Caco-2 (cell line): Measurements from ENCODE around the gene FAF2. TPM values are rescaled to one million over a fixed set of nuclear protein-coding genes. Genes with fewer than 3 reads are reported as not detected.

Source experiments
- BruUV-seq: library from RNA; stranded (reverse); fragments of 400-500 nt; replicated peaks from 2 replicates; lab custom pipeline; 2021; lab: Mats Ljungman, UMichigan
- CTCF ChIA-PET: fragments of 300-600 bp; sonication (Branson Sonifier 250); formaldehyde crosslinking; loops from one replicate; lab custom pipeline; 2022; ENCODE audit warnings: antibody characterized with exemption; lab: Charles Lee
- POLR2A ChIA-PET: fragments of 300-600 bp; sonication (Branson Sonifier 250); formaldehyde crosslinking; loops from one replicate; lab custom pipeline; 2022; ENCODE audit warnings: antibody characterized with exemption; lab: Charles Lee
- DNase-seq, 2 experiments: peaks; one replicate each; pipeline versions ENCODE4 v3.0.0 to v3.0.0-alpha.2; 2020 to 2022
- H3K27me3 ChIP-seq: replicated peaks from 2 replicates; pipeline ENCODE4 v1.6.0; 2011; ENCODE audit warnings: low read length; ENCODE audit not compliant: control insufficient read depth, insufficient read depth
- H3K36me3 ChIP-seq: 2 replicates; pipeline ENCODE4 v1.5.1; 2011; ENCODE audit warnings: low read length; ENCODE audit not compliant: control insufficient read depth, insufficient read depth
- H3K4me1 ChIP-seq: fragments of 250-450 bp; sonication (Bioruptor Pico); 2 replicates; pipeline ENCODE4 v1.5.1; 2020; ENCODE audit warnings: mild to moderate bottlenecking
- H3K4me3 ChIP-seq: 2 replicates; pipeline ENCODE4 v1.5.1; 2011; ENCODE audit warnings: low read depth, mild to moderate bottlenecking, control low read depth, low read length
- H3K9me3 ChIP-seq: fragments of 250-450 bp; sonication (Bioruptor Pico); 2 replicates; pipeline ENCODE4 v1.5.1; 2020; ENCODE audit warnings: mild to moderate bottlenecking, moderate library complexity
- H3K27ac Mint-ChIP-seq: one replicate; pipeline ENCODE4 v1.8.0; 2022; ENCODE audit warnings: mixed read lengths; ENCODE audit not compliant: unreplicated experiment
- H3K27me3 Mint-ChIP-seq: one replicate; pipeline ENCODE4 v1.8.0; 2022; ENCODE audit warnings: mixed read lengths; ENCODE audit not compliant: insufficient read depth, unreplicated experiment
- H3K36me3 Mint-ChIP-seq: one replicate; pipeline ENCODE4 v1.8.0; 2022; ENCODE audit warnings: mild to moderate bottlenecking, mixed read lengths; ENCODE audit not compliant: insufficient read depth, unreplicated experiment
- H3K4me1 Mint-ChIP-seq: one replicate; pipeline ENCODE4 v1.8.0; 2022; ENCODE audit warnings: low read depth, mixed read lengths; ENCODE audit not compliant: unreplicated experiment
- H3K4me3 Mint-ChIP-seq: one replicate; pipeline ENCODE4 v1.8.0; 2022; ENCODE audit warnings: mild to moderate bottlenecking, moderate library complexity, mixed read lengths; ENCODE audit not compliant: unreplicated experiment
- H3K9me3 Mint-ChIP-seq: one replicate; pipeline ENCODE4 v1.8.0; 2022; ENCODE audit warnings: mixed read lengths; ENCODE audit not compliant: unreplicated experiment
- CTCF ChIP-seq, 2 experiments: fragments of 200-600 bp in 1 of 2; IDR thresholded peaks; 1 replicate in 1 of 2; 2 replicates in 1 of 2; pipeline versions ENCODE4 v1.5.1 to v1.8.0; 2011 to 2022; ENCODE audit warnings: antibody characterized with exemption in 1 of 2, control low read depth in 1 of 2, inconsistent platforms in 1 of 2, low read depth in 1 of 2, low read length in 1 of 2, mild to moderate bottlenecking in 1 of 2, moderate library complexity in 1 of 2; ENCODE audit not compliant: insufficient read depth in 1 of 2, severe bottlenecking in 1 of 2, unreplicated experiment in 1 of 2
- intact Hi-C: fragments of 100-400 bp; cut with micrococcal nuclease; formaldehyde crosslinking; loops from one replicate; pipeline ENCODE4 v1.10.0; 2022; ENCODE audit not compliant: unreplicated experiment
- total RNA-seq: library from RNA; stranded (reverse); gene quantifications from 2 replicates; pipeline ENCODE4 v1.2.3, GENCODE V29; 2022

The FAF2 gene
- total RNA-seq, 1 experiment from 2014 or later = 55.5 TPM

GRCh38 chr5:176458904-176459561 lies 10.8 kb downstream of the FAF2 start:
- no peaks in the 10 kb centered on the region for H3K9me3 Mint-ChIP-seq
- H3K27ac Mint-ChIP-seq = no peak overlapping the region
- Histone ChIP-seq H3K9me3 (no peaks in the 10 kb centered on the region), H3K4me3 (no peak overlapping the region), H3K36me3 (no peaks in the 10 kb centered on the region; the same call in none of the 2 replicates), H3K4me1 (no peaks in the 10 kb centered on the region), H3K27me3 (no peaks in the 10 kb centered on the region)
- no TSS peak for BruUV-seq
- DNase-seq = no peak
- no peak for TF ChIP-seq CTCF (IDR thresholded peaks at IDR 0.05; ENCODE audit: insufficient read depth in 1 of 2, low read depth in 1 of 2, low read length in 1 of 2, severe bottlenecking in 1 of 2, unreplicated experiment in 1 of 2)
- ChIA-PET CTCF (interaction anchor here (0.6 kb wide), 1 partner anchor 12 kb away, joined by 4 read pairs; no protein-coding TSS in a partner anchor), POLR2A (no interaction called here)
- H3K4me3 Mint-ChIP-seq = no peak overlapping the region
- no peaks in the 10 kb centered on the region for H3K4me1 Mint-ChIP-seq
- no peaks in the 10 kb centered on the region for H3K27me3 Mint-ChIP-seq
- intact Hi-C loops = no loop called here
- peaks cover 41% of the 10 kb centered on the region for H3K36me3 Mint-ChIP-seq

- no peaks in the 10 kb centered on the region; the same call in 1 of the 2 replicates for H3K36me3 ChIP-seq
- no peaks in the 10 kb centered on the region for H3K27me3 ChIP-seq
- no peak for TF ChIP-seq CTCF (IDR thresholded peaks at IDR 0.05; ENCODE audit: insufficient read depth in 1 of 2, low read depth in 1 of 2, low read length in 1 of 2, severe bottlenecking in 1 of 2, unreplicated experiment in 1 of 2)
- Mint-ChIP-seq H3K4me3 (no peak overlapping the region), H3K4me1 (peaks cover 8% of the 10 kb centered on the region), H3K27ac (no peak overlapping the region), H3K9me3 (no peaks in the 10 kb centered on the region), H3K36me3 (peaks cover 48% of the 10 kb centered on the region), H3K27me3 (no peaks in the 10 kb centered on the region)
- DNase-seq = no peak
- POLR2A ChIA-PET = interaction anchor here (0.6 kb wide), 2 partner anchors 131 to 311 kb away, joined by 3 to 6 read pairs; no protein-coding TSS in a partner anchor
- no peaks in the 10 kb centered on the region for H3K9me3 ChIP-seq
- no TSS peak for BruUV-seq
- intact Hi-C loops = no loop called here
- H3K4me1 ChIP-seq = peaks cover 9% of the 10 kb centered on the region
- CTCF ChIA-PET = no interaction called here
- H3K4me3 ChIP-seq = no peak overlapping the region
Measured at GRCh38 chr5:176461349-176461748, 13.2 kb downstream of the FAF2 start.

GRCh38 chr5:176463113-176463764 lies 15.1 kb downstream of the FAF2 start:
- TF ChIP-seq CTCF (IDR thresholded peaks at IDR 0.05; ENCODE audit: insufficient read depth in 1 of 2, low read depth in 1 of 2, low read length in 1 of 2, severe bottlenecking in 1 of 2, unreplicated experiment in 1 of 2) = no peak
- intact Hi-C loops = no loop called here
- Mint-ChIP-seq H3K4me1 (peaks cover 11% of the 10 kb centered on the region), H3K36me3 (peaks cover 55% of the 10 kb centered on the region), H3K27me3 (no peaks in the 10 kb centered on the region), H3K4me3 (no peak overlapping the region), H3K9me3 (no peaks in the 10 kb centered on the region), H3K27ac (no peak overlapping the region)
- DNase-seq = no peak
- H3K4me3 ChIP-seq = no peak overlapping the region
- peaks cover 2% of the 10 kb centered on the region; the same call in 1 of the 2 replicates for H3K36me3 ChIP-seq
- no TSS peak for BruUV-seq
- no peaks in the 10 kb centered on the region for H3K9me3 ChIP-seq
- CTCF ChIA-PET = interaction anchor here (0.7 kb wide), 1 partner anchor 460 kb away, joined by 5 read pairs; no protein-coding TSS in a partner anchor
- POLR2A ChIA-PET = no interaction called here
- H3K27me3 ChIP-seq = no peaks in the 10 kb centered on the region
- peaks cover 13% of the 10 kb centered on the region for H3K4me1 ChIP-seq
